HCT116 (cell line): ENCODE data around the gene MOB3B. TPM values are rescaled to one million over a fixed set of nuclear protein-coding genes. Genes with fewer than 3 reads are reported as not detected.

Experiments used
- ATAC-seq: fragments of 200-7000 bp; cut with Tn5 transposase; 2 replicates; pipeline ENCODE4 v1.9.1; 2020; ENCODE audit warnings: mild to moderate bottlenecking, moderate library complexity
- BruUV-seq: library from RNA; stranded (reverse); fragments of 400-500 nt; replicated peaks from 2 replicates; lab custom pipeline; 2021; lab: Mats Ljungman, UMichigan
- CTCF ChIA-PET: fragments of 300-600 bp; sonication (Branson Sonifier 250); formaldehyde crosslinking; loops from one replicate; lab custom pipeline; 2021; ENCODE audit warnings: antibody characterized with exemption; lab: Charles Lee
- POLR2A ChIA-PET: fragments of 300-600, 350-600 bp; sonication (Branson Sonifier 250); formaldehyde crosslinking; loops from one replicate; lab custom pipeline; 2021; ENCODE audit warnings: antibody characterized with exemption; lab: Charles Lee
- RAD21 ChIA-PET, 2 experiments: fragments of 300-600 bp; sonication (Branson Sonifier 250); formaldehyde crosslinking; loops; one replicate each; lab custom pipeline; 2023; ENCODE audit warnings: low total read pairs in 2 of 2; ENCODE audit not compliant: uncharacterized antibody in 2 of 2, unreplicated experiment in 2 of 2, low non-redundant PET in 1 of 2; lab: Charles Lee
- DNase-seq: peaks from one replicate; pipeline ENCODE4 v3.0.0-alpha.2; 2010; ENCODE audit warnings: low read depth, low spot score
- H2AFZ ChIP-seq: fragments of 200-600 bp; shearing (Covaris generic), sonication (generic); 2 replicates; pipeline ENCODE4 v1.6.1; 2017; ENCODE audit warnings: low read depth, mixed run types, mixed read lengths, antibody characterized with exemption, low read length; ENCODE audit not compliant: poor library complexity, severe bottlenecking
- H3K27ac ChIP-seq: 2 replicates; pipeline ENCODE4 v1.5.1; 2012; ENCODE audit warnings: low read depth, low read length
- H3K27me3 ChIP-seq: fragments of 200-600 bp; sonication (generic); 2 replicates; pipeline ENCODE4 v1.6.1; 2016; ENCODE audit warnings: mixed run types, low read length, mixed read lengths; ENCODE audit not compliant: insufficient read depth
- H3K36me3 ChIP-seq, 2 experiments: fragments of 200-500 bp in 1 of 2; fragments of 200-600 bp in 1 of 2; sonication (Bioruptor generic) in 1 of 2; sonication (generic) in 1 of 2; 2 replicates each; pipeline versions ENCODE4 v1.5.1 to v1.6.1; 2014 to 2016; ENCODE audit warnings: low read length in 2 of 2, inconsistent platforms in 1 of 2, mixed read lengths in 1 of 2, mixed run types in 1 of 2; ENCODE audit not compliant: insufficient read depth in 2 of 2, control insufficient read depth in 1 of 2
- H3K4me1 ChIP-seq, 2 experiments: fragments of 200-600 bp in 1 of 2; sonication (generic) in 1 of 2; 2 replicates each; pipeline versions ENCODE4 v1.5.1 to v1.6.1; 2012 to 2017; ENCODE audit warnings: low read length in 2 of 2, inconsistent platforms in 1 of 2, mild to moderate bottlenecking in 1 of 2, mixed read lengths in 1 of 2, mixed run types in 1 of 2, moderate library complexity in 1 of 2; ENCODE audit not compliant: insufficient read depth in 2 of 2, control insufficient read depth in 1 of 2
- H3K4me2 ChIP-seq: fragments of 200-600 bp; sonication (generic); 2 replicates; pipeline ENCODE4 v1.6.1; 2017; ENCODE audit warnings: mixed run types, low read length, mixed read lengths
- H3K4me3 ChIP-seq, 2 experiments: fragments of 200-600 bp in 1 of 2; sonication (generic) in 1 of 2; replicated peaks in 1 of 2; 2 replicates each; pipeline ENCODE4 v1.5.1; 2011 to 2016; ENCODE audit warnings: low read length in 2 of 2, control low read depth in 1 of 2, low read depth in 1 of 2, mild to moderate bottlenecking in 1 of 2, mixed read lengths in 1 of 2, mixed run types in 1 of 2
- H3K79me2 ChIP-seq: fragments of 200-600 bp; sonication (generic); 2 replicates; pipeline ENCODE4 v1.6.1; 2017; ENCODE audit warnings: mild to moderate bottlenecking, mixed run types, low read length, moderate library complexity, mixed read lengths; ENCODE audit not compliant: insufficient read depth
- H3K9ac ChIP-seq: fragments of 200-600 bp; sonication (generic); 2 replicates; pipeline ENCODE4 v1.6.1; 2016; ENCODE audit warnings: low read length, mixed read lengths
- H3K9me2 ChIP-seq: fragments of 200-600 bp; sonication (generic), shearing (Covaris generic); 2 replicates; pipeline ENCODE4 v1.6.1; 2017; ENCODE audit warnings: mixed run types, mild to moderate bottlenecking, moderate library complexity; ENCODE audit not compliant: insufficient read depth
- H3K9me3 ChIP-seq, 2 experiments: fragments of 200-500 bp in 1 of 2; fragments of 200-600 bp in 1 of 2; sonication (Bioruptor generic) in 1 of 2; sonication (generic) in 1 of 2; 2 replicates each; pipeline ENCODE4 v1.6.1; 2014 to 2017; ENCODE audit warnings: low read length in 2 of 2, mixed read lengths in 2 of 2, inconsistent platforms in 1 of 2, low read depth in 1 of 2, mild to moderate bottlenecking in 1 of 2, mixed run types in 1 of 2, moderate library complexity in 1 of 2; ENCODE audit not compliant: control insufficient read depth in 1 of 2, insufficient read depth in 1 of 2
- H4K20me1 ChIP-seq: fragments of 200-600 bp; sonication (generic), shearing (Covaris generic); 2 replicates; pipeline ENCODE4 v1.6.1; 2017; ENCODE audit warnings: mixed run types, mild to moderate bottlenecking, moderate library complexity; ENCODE audit not compliant: insufficient read depth
- CEBPB ChIP-seq: IDR thresholded peaks from 2 replicates; pipeline ENCODE4 v1.6.1; 2012; ENCODE audit warnings: low read depth
- CTCF ChIP-seq, 3 experiments: fragments of 200-600 bp in 1 of 3; sonication (generic) in 1 of 3; IDR thresholded peaks in 2 of 3; conservative IDR thresholded peaks in 1 of 3; 2 replicates each; pipeline ENCODE4 v1.5.1; 2012 to 2017; ENCODE audit warnings: low read depth in 2 of 3, low read length in 2 of 3, antibody characterized with exemption in 1 of 3, borderline replicate concordance in 1 of 3, control low read depth in 1 of 3, mild to moderate bottlenecking in 1 of 3, mixed read lengths in 1 of 3, mixed run types in 1 of 3, moderate library complexity in 1 of 3; ENCODE audit not compliant: insufficient read depth in 1 of 3
- EGR1 ChIP-seq: IDR thresholded peaks from 2 replicates; pipeline ENCODE4 v1.6.1; 2012; ENCODE audit warnings: low read depth
- ELF1 ChIP-seq: IDR thresholded peaks from 2 replicates; pipeline ENCODE4 v1.6.1; 2012; ENCODE audit warnings: low read depth, borderline replicate concordance
- FOSL1 ChIP-seq: IDR thresholded peaks from 2 replicates; pipeline ENCODE4 v1.6.1; 2012; ENCODE audit warnings: low read depth
- JUND ChIP-seq: IDR thresholded peaks from 2 replicates; pipeline ENCODE4 v1.6.1; 2012
- MAX ChIP-seq: IDR thresholded peaks from 2 replicates; pipeline ENCODE4 v1.6.1; 2012
- POLR2A ChIP-seq: IDR thresholded peaks from 2 replicates; pipeline ENCODE4 v1.7.0; 2011; ENCODE audit warnings: borderline replicate concordance; ENCODE audit not compliant: insufficient read depth, insufficient read length; ENCODE audit errors: extremely low read depth
- RAD21 ChIP-seq: IDR thresholded peaks from 2 replicates; pipeline ENCODE4 v1.6.1; 2012; ENCODE audit warnings: low read depth, mild to moderate bottlenecking
- REST ChIP-seq: IDR thresholded peaks from 2 replicates; pipeline ENCODE4 v1.6.1; 2012; ENCODE audit warnings: low read depth
- SP1 ChIP-seq: IDR thresholded peaks from 2 replicates; pipeline ENCODE4 v1.6.1; 2012; ENCODE audit warnings: low read depth
- ZBTB33 ChIP-seq: IDR thresholded peaks from 2 replicates; pipeline ENCODE4 v1.6.1; 2011; ENCODE audit warnings: mild to moderate bottlenecking, low read length, moderate library complexity; ENCODE audit not compliant: insufficient replicate concordance; ENCODE audit errors: extremely low read depth
- intact Hi-C: fragments of 100-400 bp; cut with micrococcal nuclease; formaldehyde crosslinking; loops from 2 replicates; pipeline ENCODE4 v1.10.0; 2022
- total RNA-seq: library from RNA; stranded (reverse); gene quantifications from one replicate; pipeline ENCODE4 v1.2.1, GENCODE V29; 2021; ENCODE audit not compliant: unreplicated experiment

The MOB3B gene
- total RNA-seq, 1 experiment from 2014 or later = 1.2 TPM

- Histone ChIP-seq H3K27me3 (no peaks in the 10 kb centered on the region), H3K9me2 (no peaks in the 10 kb centered on the region), H3K27ac (no peak overlapping the region), H3K79me2 (no peaks in the 10 kb centered on the region), H3K9ac (no peak overlapping the region), H3K36me3 (no peaks in the 10 kb centered on the region), H2AFZ (no peak overlapping the region), H3K4me3 (no peak overlapping the region), H3K4me2 (no peak overlapping the region), H3K9me3 (no peaks in the 10 kb centered on the region), H4K20me1 (no peaks in the 10 kb centered on the region), H3K4me1 (no peaks in the 10 kb centered on the region)
- RAD21 ChIA-PET = no interaction called here
- intact Hi-C loops = no loop called here
- TF ChIP-seq CEBPB = no peak
- no peak for TF ChIP-seq ELF1
- no peak for TF ChIP-seq EGR1
- no peak for TF ChIP-seq SP1
- no peak for TF ChIP-seq JUND
- TF ChIP-seq RAD21 = no peak
- no peak for TF ChIP-seq ZBTB33
- BruUV-seq = no TSS peak
- CTCF ChIA-PET = no interaction called here
- no peak for ATAC-seq
- DNase-seq = no peak
- POLR2A ChIA-PET = no interaction called here
Measured at GRCh38 chr9:27438522-27438921, 91.1 kb downstream of the MOB3B start.

GRCh38 chr9:27437652-27438373, 91.8 kb downstream of the MOB3B start:
- Histone ChIP-seq H3K4me1 (no peaks in the 10 kb centered on the region), H3K9me2 (no peaks in the 10 kb centered on the region), H3K4me3 (no peak overlapping the region), H3K36me3 (no peaks in the 10 kb centered on the region), H3K9me3 (no peaks in the 10 kb centered on the region), H3K4me2 (no peak overlapping the region), H2AFZ (no peak overlapping the region), H3K27ac (no peak overlapping the region), H4K20me1 (no peaks in the 10 kb centered on the region), H3K27me3 (no peaks in the 10 kb centered on the region), H3K79me2 (no peaks in the 10 kb centered on the region), H3K9ac (no peak overlapping the region)
- no peak for ATAC-seq
- POLR2A ChIA-PET = no interaction called here
- no peak for DNase-seq
- CTCF ChIA-PET = no interaction called here
- RAD21 ChIA-PET = no interaction called here
- no TSS peak for BruUV-seq
- intact Hi-C loops = no loop called here
- TF ChIP-seq ELF1 (no peak), MAX (no peak), POLR2A (no peak), EGR1 (no peak), FOSL1 (no peak), REST (no peak), RAD21 (no peak), CTCF (IDR thresholded peaks at IDR 0.05 in 2 of 3, conservative IDR thresholded peaks at IDR 0.05 in 1 of 3; ENCODE audit: borderline replicate concordance in 1 of 3, insufficient read depth in 1 of 3, low read depth in 2 of 3, low read length in 2 of 3) (no peak)
